AG09309 (cell line): Measurements from ENCODE around the gene CELF2.

Source experiments
- DNase-seq: peaks from one replicate; pipeline ENCODE4 v3.0.0-alpha.2; 2010; ENCODE audit warnings: low read depth
- H3K4me3 ChIP-seq: 2 replicates; pipeline ENCODE4 v1.5.1; 2011; ENCODE audit warnings: mild to moderate bottlenecking, low read depth, low read length, moderate library complexity; ENCODE audit not compliant: control insufficient read depth
- TF ChIP-seq, protein P1 (sequence below): IDR thresholded peaks from 2 replicates; pipeline ENCODE4 v1.5.1; 2011; ENCODE audit warnings: mild to moderate bottlenecking, low read depth, low read length, inconsistent platforms; ENCODE audit not compliant: insufficient read depth, control insufficient read depth; ENCODE audit errors: missing control alignments

CELF2 gene

DNA sequence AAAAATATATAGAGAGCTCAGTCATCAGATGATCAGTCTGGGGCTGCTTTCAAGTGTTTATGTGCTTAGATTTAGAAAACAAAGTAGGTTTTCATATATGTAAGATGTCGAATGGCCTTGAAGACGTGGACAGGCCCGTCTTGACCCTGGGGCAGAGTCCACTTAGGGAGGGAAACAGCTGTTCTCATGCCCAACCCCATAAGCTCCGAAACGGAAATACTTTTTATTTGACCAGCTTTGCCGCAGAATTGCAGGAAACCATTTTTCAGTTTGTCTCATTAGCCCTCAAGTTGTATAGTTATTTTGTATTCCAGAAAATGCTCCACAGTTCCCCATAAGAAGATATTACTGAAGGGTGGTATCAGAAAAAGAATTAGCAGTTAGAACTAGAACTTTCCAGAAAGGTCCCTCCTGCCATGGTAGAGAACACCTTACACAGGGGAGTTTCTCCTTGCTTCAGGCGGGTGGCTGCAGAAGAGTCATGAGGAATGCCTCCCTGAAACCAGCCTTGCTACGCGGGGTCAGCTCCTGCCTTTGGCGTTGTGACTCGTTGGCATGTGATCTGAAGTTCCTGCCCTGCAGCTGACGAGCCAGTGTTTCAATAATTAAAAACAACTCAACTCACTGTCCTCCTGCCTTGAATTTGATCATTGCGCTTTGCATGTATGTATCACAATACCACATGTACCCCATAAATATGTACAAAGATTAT is 192.7 kb downstream of the CELF2 start:
- no peak overlapping the region for H3K4me3 ChIP-seq
- DNase-seq, result no peak
- TF ChIP-seq, protein P1, sequence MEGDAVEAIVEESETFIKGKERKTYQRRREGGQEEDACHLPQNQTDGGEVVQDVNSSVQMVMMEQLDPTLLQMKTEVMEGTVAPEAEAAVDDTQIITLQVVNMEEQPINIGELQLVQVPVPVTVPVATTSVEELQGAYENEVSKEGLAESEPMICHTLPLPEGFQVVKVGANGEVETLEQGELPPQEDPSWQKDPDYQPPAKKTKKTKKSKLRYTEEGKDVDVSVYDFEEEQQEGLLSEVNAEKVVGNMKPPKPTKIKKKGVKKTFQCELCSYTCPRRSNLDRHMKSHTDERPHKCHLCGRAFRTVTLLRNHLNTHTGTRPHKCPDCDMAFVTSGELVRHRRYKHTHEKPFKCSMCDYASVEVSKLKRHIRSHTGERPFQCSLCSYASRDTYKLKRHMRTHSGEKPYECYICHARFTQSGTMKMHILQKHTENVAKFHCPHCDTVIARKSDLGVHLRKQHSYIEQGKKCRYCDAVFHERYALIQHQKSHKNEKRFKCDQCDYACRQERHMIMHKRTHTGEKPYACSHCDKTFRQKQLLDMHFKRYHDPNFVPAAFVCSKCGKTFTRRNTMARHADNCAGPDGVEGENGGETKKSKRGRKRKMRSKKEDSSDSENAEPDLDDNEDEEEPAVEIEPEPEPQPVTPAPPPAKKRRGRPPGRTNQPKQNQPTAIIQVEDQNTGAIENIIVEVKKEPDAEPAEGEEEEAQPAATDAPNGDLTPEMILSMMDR, result no peak

DNA sequence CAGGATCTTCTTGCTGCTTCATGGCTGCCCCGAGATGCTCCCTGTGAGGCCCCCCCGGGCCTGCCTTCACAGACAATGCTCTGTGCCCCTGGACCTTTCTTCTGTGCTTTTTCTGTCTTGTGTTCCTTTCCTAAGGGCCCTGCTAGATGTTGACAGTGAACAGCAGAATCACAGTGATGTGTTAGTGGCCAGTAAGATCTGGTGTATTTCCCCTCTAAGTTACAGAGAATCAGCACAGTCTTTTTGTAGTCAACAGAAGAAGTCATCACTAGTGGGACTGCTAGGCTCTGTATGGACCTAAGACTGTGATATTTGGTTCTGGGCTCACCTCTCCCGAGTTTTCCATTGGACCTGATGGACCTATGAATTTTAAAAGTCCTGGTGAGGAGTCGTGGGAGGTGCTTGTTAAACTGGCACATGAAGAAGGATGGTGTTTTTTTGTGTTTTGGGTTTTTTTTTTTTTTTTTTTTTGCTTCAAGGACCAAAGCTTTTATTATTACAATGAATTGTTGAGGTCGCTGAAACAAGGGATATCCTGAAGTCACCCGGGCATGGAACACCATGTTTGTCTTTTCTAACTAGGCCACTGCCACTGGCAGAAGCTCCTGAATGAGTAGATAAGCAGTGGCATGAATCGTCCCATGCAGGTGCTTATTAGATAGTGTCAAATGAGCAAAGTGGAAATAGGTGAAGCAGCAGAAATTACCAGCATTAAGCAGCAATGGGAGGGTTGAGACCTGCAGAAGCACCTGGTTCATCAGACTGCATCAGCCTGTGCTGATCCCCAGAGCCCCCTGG is 194.8 kb downstream of the CELF2 start:
- no peak for DNase-seq
- TF ChIP-seq, protein P1, result no peak
- H3K4me3 ChIP-seq, result no peak overlapping the region

DNA sequence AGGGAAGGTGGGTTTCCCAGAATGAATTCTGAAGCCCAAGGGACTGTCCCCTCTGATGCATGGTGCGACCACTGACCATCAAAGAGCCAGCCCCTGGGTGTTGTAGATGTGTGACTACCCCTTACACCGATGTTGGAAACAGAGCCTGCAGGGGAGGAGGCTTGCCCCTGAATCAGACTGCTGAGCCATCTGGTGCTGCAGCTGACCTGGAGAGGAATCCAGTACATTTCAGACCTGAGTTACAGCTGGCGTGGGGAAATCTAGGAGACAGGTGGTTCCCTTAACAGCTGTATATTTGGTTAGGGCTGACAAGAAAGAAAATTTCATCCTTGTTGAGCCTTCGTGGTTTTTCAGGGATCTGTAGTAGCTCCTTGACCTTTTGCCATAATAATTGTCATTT is 195.5 kb downstream of the CELF2 start:
- TF ChIP-seq, protein P1, result no peak
- no peak for DNase-seq
- no peak overlapping the region for H3K4me3 ChIP-seq

DNA sequence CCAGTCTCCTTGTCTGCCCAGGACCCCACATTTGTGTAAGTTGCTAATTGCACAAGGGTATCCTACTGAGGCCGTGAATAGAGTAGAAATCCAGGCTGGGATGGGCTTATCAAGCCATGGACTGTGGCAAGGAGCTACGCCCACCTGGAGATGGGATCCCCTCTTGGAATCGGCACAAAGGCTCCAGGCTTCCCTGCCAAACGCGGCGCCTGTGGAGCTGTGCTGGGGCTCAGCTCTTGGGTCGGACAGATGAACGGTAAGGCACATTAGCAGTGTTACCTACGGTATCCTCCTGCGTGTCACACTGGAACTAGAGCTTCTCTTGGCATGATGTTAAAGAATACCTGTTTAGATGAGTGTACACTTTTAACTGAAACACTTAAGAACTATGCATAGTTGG is 196.7 kb downstream of the CELF2 start:
- DNase-seq, result no peak
- H3K4me3 ChIP-seq, result no peak overlapping the region
- TF ChIP-seq, protein P1, result no peak

DNA sequence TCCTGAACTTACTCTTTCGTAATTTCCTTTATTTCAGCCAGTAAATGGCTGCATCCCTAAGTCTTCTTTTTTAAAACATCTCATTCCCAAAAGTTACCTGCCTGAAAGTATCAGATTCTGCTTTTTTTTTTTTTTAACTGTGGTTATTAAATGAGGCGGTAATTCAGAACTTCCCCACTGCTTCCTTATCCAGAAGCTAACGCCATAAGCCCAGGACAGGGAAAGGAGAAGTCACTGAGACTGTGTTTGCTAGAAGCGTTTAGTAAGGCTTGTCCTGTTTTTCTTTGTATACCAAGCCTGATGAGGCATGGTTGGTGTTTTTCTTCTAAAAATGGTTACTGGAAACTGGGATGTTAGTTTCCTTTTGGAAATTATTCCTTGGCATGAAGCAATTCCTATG is 197.8 kb downstream of the CELF2 start:
- DNase-seq, result no peak
- TF ChIP-seq, protein P1, result no peak
- H3K4me3 ChIP-seq, result no peak overlapping the region

DNA sequence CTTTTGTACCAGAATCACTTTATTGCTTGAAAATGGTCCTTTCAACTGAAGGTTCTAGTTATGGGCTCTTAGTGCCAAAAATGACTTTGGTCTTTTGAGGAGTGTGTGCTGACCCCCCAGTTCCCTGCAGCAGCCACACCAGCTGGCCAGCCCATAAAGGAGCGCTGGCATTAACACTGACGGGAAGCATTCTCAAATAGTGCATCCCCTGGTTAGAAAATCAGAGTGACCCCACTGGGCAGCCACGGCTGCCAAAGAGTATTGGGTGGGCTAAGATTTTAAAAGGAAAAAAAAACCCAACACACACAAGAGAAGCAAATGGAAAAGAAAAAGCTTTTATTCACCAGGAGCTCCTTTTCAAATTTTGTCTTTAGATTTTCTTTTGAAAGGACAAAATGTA is 199.8 kb downstream of the CELF2 start:
- DNase-seq, result no peak
- TF ChIP-seq, protein P1, result no peak
- H3K4me3 ChIP-seq, result no peak overlapping the region

DNA sequence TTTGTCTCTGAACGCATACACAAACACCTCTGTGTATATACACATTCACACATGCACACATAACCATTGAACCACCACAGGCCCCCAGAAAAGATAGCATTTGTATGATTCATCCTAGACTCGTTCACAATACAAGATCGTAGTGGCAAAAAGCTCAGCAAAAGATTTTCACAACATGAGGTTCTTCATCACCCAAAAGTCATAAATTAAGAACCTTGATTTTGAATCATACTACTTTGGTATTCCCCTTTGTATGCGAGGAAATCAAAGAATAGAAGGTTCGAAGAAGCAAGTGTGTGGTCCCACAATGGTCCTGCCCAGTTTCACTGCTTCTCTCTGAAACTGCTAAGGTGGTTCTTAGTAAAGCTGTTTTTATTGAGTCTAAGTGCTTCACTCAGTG is 200.7 kb downstream of the CELF2 start:
- TF ChIP-seq, protein P1, result no peak
- H3K4me3 ChIP-seq, result no peak overlapping the region
- DNase-seq, result no peak
